ENCODE results near the gene NCAM2. TPM values are rescaled to one million over a fixed set of nuclear protein-coding genes. Genes with fewer than 3 reads are reported as not detected.

The NCAM2 gene
- total and polyA plus RNA-seq, 2 of the 8 experiments (the other 6 are each of a cell fraction or from before 2014, with no cell fraction given), result 0.14 to 1.1 TPM

DNA sequence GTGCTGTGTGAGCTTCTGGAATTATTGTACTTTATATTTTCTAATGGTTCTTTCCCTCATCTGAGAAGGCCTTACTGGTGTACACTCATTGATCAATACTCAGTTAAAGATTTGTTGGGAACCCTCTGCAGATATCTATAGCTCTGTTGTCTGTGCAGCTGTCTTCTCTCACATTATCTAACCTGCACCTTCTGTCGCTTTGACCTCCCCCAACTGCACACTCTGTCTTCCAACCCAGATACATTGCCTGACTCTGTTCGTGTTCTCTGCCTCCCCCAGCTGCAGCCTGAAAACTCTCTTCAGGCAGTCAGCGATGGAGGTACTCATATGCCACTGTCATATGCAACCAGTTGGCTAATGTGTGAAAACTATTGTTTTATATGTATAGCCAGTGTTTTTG, 334.3 kb downstream of the NCAM2 start:
- Histone ChIP-seq H3K23me2 (ENCODE audit: low read depth, low read length) (no peaks in the 10 kb centered on the region), H4K5ac (ENCODE audit: insufficient read length, low read depth, low read length) (no peak overlapping the region), H3K79me1 (ENCODE audit: low read depth, low read length) (no peaks in the 10 kb centered on the region), H2BK120ac (replicated peaks; ENCODE audit: low read depth, low read length) (no peak overlapping the region), H3K9ac (replicated peaks in 1 of 4; ENCODE audit: extremely low read depth in 1 of 4, low read depth in 3 of 4, low read length in 3 of 4) (no peak overlapping the region), H3K4me3 (ENCODE audit: extremely low read depth in 1 of 4, insufficient read depth in 2 of 4, low read depth in 3 of 4, low read length in 4 of 4) (no peak overlapping the region), H3K9me3 (ENCODE audit: insufficient read depth in 2 of 2, low read depth in 1 of 2, low read length in 1 of 2) (no peaks in the 10 kb centered on the region), H3K27ac (ENCODE audit: low read depth, low read length) (no peak overlapping the region), H4K91ac (replicated peaks; ENCODE audit: insufficient read length, low read length) (no peak overlapping the region), H2AK5ac (ENCODE audit: low read depth, low read length) (no peak overlapping the region), H4K20me1 (replicated peaks in 1 of 2; ENCODE audit: control insufficient read depth in 1 of 2, insufficient read depth in 2 of 2, low read length in 2 of 2) (no peaks in the 10 kb centered on the region), H3K18ac (ENCODE audit: extremely low read depth, low read length) (no peak overlapping the region), H2AFZ (ENCODE audit: low read length) (no peak overlapping the region), H3K23ac (ENCODE audit: insufficient read length) (no peak overlapping the region), H2BK12ac (ENCODE audit: low read depth, low read length) (no peak overlapping the region), H2BK20ac (ENCODE audit: low read length) (no peak overlapping the region), H2BK15ac (ENCODE audit: low read length) (no peak overlapping the region), H3K56ac (replicated peaks; ENCODE audit: insufficient read length, low read depth, low read length) (no peak overlapping the region), H3K36me3 (ENCODE audit: control insufficient read depth in 2 of 4, insufficient read depth in 4 of 4, low read length in 3 of 4) (no peaks in the 10 kb centered on the region), H2BK5ac (ENCODE audit: low read depth, low read length) (no peak overlapping the region), H3K4me1 (replicated peaks in 1 of 4; ENCODE audit: control insufficient read depth in 3 of 4, insufficient read depth in 4 of 4, low read length in 3 of 4) (no peaks in the 10 kb centered on the region), H3K79me2 (ENCODE audit: control insufficient read depth in 1 of 2, insufficient read depth in 2 of 2, low read length in 2 of 2) (no peaks in the 10 kb centered on the region), H3K14ac (ENCODE audit: insufficient read length) (no peak overlapping the region), H3K4me2 (ENCODE audit: insufficient read depth in 1 of 2, low read depth in 2 of 2, low read length in 2 of 2) (no peak overlapping the region), H4K8ac (ENCODE audit: extremely low read depth, insufficient read depth, low read length) (no peak overlapping the region), H3K27me3 (replicated peaks in 1 of 4; ENCODE audit: control insufficient read depth in 3 of 4, extremely low read depth in 1 of 4, insufficient read depth in 3 of 4, low read length in 3 of 4) (no peaks in the 10 kb centered on the region), H3K4ac (replicated peaks; ENCODE audit: insufficient read length, low read depth, low read length) (no peak overlapping the region)
- DNase-seq (ENCODE audit: low read depth in 1 of 2, low spot score in 2 of 2) (no peak), FAIRE-seq (no peak)
- CTCF ChIA-PET (ENCODE audit: partially characterized antibody), result no interaction called here
- POLR2A ChIA-PET (ENCODE audit: partially characterized antibody), result no interaction called here
- WGBS, 2 experiments (ENCODE audit: extremely low coverage in 1 of 2, insufficient coverage in 1 of 2, insufficient read length in 1 of 2, insufficient replicate concordance in 2 of 2, low coverage in 1 of 2, low lambda C conversion rate in 2 of 2, missing lambda C conversion rate in 1 of 2), result 89% methylated on average over 3 of the region's 3 CpGs; no CpG with 5 or more reads in 1 of the 2 experiments
- TF ChIP-seq RBBP5 (IDR thresholded peaks at IDR 0.05; ENCODE audit: borderline replicate concordance, low read depth, low read length) (no peak), GABPA (IDR thresholded peaks at IDR 0.05; ENCODE audit: borderline replicate concordance, insufficient read depth, low read length) (no peak), KDM1A (IDR thresholded peaks at IDR 0.05; ENCODE audit: borderline replicate concordance, low read length) (no peak), CBX8 (IDR thresholded peaks at IDR 0.05; ENCODE audit: borderline replicate concordance, low read depth, low read length) (no peak), YY1 (IDR thresholded peaks at IDR 0.05; ENCODE audit: low read depth, low read length) (no peak)
